GM12892 (cell line): ENCODE data around the gene DRG1.

ENCODE experiments used
- POLR2A ChIP-seq: IDR thresholded peaks from 2 replicates; pipeline ENCODE4 v1.6.1; 2011; ENCODE audit warnings: low read depth, low read length, control low read depth
- POLR2AphosphoS5 ChIP-seq: IDR thresholded peaks from 2 replicates; pipeline ENCODE4 v1.6.1; 2011; ENCODE audit warnings: low read depth, low read length, control low read depth
- TAF1 ChIP-seq: IDR thresholded peaks from 2 replicates; pipeline ENCODE4 v1.6.1; 2011; ENCODE audit warnings: low read depth, mild to moderate bottlenecking, control low read depth, low read length, borderline replicate concordance

- no peak for TF ChIP-seq POLR2A
- no peak for TF ChIP-seq TAF1
- TF ChIP-seq POLR2AphosphoS5, result no peak
Measured at GRCh38 chr22:31445642-31446041, 46.2 kb downstream of the DRG1 start.
